DOHH2 (cell line): ENCODE results near the gene ZNF24.

Experiments used
- H3F3A ChIP-seq: fragments of 200-600 bp; sonication (generic), shearing (Covaris generic); 2 replicates; pipeline ENCODE4 v1.6.0; 2016; ENCODE audit warnings: antibody characterized with exemption, mild to moderate bottlenecking; ENCODE audit not compliant: control insufficient read depth, insufficient read depth
- H3K27ac ChIP-seq: fragments of 200-600 bp; sonication (generic); 2 replicates; pipeline ENCODE4 v1.5.1; 2014; ENCODE audit warnings: low read depth, mild to moderate bottlenecking, low read length, moderate library complexity
- H3K27me3 ChIP-seq: fragments of 200-600 bp; sonication (generic); 2 replicates; pipeline ENCODE4 v1.6.1; 2014; ENCODE audit warnings: mild to moderate bottlenecking, low read length, mixed read lengths; ENCODE audit not compliant: control insufficient read depth
- H3K36me3 ChIP-seq: fragments of 200-600 bp; sonication (generic); 2 replicates; pipeline ENCODE4 v1.6.1; 2014; ENCODE audit warnings: mild to moderate bottlenecking, low read length, moderate library complexity, mixed read lengths; ENCODE audit not compliant: control insufficient read depth
- H3K4me1 ChIP-seq: fragments of 200-600 bp; sonication (generic); 2 replicates; pipeline ENCODE4 v1.6.1; 2014; ENCODE audit warnings: mild to moderate bottlenecking, low read length, mixed read lengths; ENCODE audit not compliant: control insufficient read depth
- H3K4me2 ChIP-seq: fragments of 200-600 bp; sonication (generic); 2 replicates; pipeline ENCODE4 v1.6.0; 2014; ENCODE audit warnings: mild to moderate bottlenecking, low read length, moderate library complexity
- H3K4me3 ChIP-seq: fragments of 200-600 bp; sonication (generic); 2 replicates; pipeline ENCODE4 v1.5.1; 2014; ENCODE audit warnings: mild to moderate bottlenecking, low read length, mixed read lengths
- H3K79me2 ChIP-seq: fragments of 200-600 bp; sonication (generic); 2 replicates; pipeline ENCODE4 v1.6.1; 2014; ENCODE audit warnings: mild to moderate bottlenecking, low read length, mixed read lengths; ENCODE audit not compliant: control insufficient read depth
- H3K9me2 ChIP-seq: fragments of 200-600 bp; sonication (generic); replicated peaks from 2 replicates; pipeline ENCODE4 v1.6.1; 2014; ENCODE audit warnings: mild to moderate bottlenecking, low read length, mixed read lengths; ENCODE audit not compliant: control insufficient read depth
- H3K9me3 ChIP-seq: fragments of 200-600 bp; sonication (generic); 2 replicates; pipeline ENCODE4 v1.6.1; 2014; ENCODE audit warnings: antibody characterized with exemption, low read length, mixed read lengths; ENCODE audit not compliant: control insufficient read depth, insufficient read depth
- H4K20me1 ChIP-seq: fragments of 200-600 bp; sonication (generic); 2 replicates; pipeline ENCODE4 v1.6.0; 2014; ENCODE audit warnings: low read depth, mild to moderate bottlenecking, antibody characterized with exemption, low read length, moderate library complexity; ENCODE audit not compliant: control insufficient read depth, insufficient read depth
- EZH2phosphoT487 ChIP-seq: fragments of 200-600 bp; sonication (generic); IDR thresholded peaks from 2 replicates; pipeline ENCODE4 v1.6.1; 2017; ENCODE audit warnings: borderline replicate concordance, mild to moderate bottlenecking, antibody characterized with exemption, low read length, moderate library complexity, mixed read lengths
- TF ChIP-seq, protein P1 (sequence below): fragments of 200-600 bp; sonication (generic); IDR thresholded peaks from one replicate; pipeline ENCODE4 v1.5.1; 2014; ENCODE audit warnings: antibody characterized with exemption, mild to moderate bottlenecking, low read depth, low read length; ENCODE audit not compliant: poor library complexity, severe bottlenecking

ZNF24 gene

DNA sequence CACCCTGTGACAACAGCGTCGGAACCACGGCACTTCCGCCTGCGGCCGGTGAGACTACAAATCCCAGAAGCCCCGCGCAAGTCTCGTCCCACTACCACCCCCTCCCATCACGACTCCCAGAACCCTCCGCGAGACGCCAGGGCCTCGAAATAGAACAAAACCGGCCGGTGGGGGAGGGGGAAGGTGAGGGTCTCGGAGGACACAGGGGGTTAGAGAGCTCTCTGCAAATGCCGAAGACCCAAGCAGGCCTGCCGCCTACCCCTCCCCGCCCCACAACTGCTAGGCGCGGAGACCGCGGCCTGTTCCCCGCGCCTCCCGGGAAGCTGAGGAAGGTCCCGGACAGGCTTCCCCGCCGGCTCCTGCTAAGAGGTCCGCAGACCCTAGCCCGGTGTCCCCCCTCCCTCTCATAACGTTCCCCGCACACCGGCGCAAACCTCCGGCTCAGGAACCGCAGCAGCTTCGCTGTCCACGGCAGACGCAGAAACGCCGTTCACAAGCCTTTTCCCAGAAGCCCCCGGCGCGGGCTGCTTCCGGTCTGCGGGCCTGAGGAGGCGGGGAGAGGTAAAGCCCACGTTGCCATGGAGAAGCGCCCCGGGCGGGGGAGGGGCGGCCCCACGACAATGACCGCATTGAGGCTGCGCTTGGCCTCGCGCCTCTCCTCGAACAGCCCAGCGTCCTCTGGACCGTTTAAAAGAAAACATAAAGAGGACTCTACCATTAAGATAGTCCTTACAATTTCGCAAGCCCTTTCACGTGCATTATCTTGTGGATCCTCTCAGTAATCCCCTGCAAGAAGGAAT is at the start of gene ZNF24:
Gene ZNF24, minus strand, starts transcription at position 485 of the 800 bp plus-strand sequence. CDS start 3,770 bp downstream, outside the sequence.
- Histone ChIP-seq H3K27me3 (no peaks in the 10 kb centered on the region), H3K4me1 (peaks cover 29% of the 10 kb centered on the region), H3K27ac (peak within 1 kb of the TSS; percentile 86), H3F3A (no peaks in the 10 kb centered on the region), H4K20me1 (peaks cover 25% of the 10 kb centered on the region), H3K9me3 (no peaks in the 10 kb centered on the region), H3K4me2 (peak within 1 kb of the TSS; percentile 83), H3K79me2 (peaks cover 58% of the 10 kb centered on the region), H3K4me3 (peak within 1 kb of the TSS; percentile 89), H3K36me3 (peaks cover 46% of the 10 kb centered on the region), H3K9me2 (no peaks in the 10 kb centered on the region)
- TF ChIP-seq, protein P1, sequence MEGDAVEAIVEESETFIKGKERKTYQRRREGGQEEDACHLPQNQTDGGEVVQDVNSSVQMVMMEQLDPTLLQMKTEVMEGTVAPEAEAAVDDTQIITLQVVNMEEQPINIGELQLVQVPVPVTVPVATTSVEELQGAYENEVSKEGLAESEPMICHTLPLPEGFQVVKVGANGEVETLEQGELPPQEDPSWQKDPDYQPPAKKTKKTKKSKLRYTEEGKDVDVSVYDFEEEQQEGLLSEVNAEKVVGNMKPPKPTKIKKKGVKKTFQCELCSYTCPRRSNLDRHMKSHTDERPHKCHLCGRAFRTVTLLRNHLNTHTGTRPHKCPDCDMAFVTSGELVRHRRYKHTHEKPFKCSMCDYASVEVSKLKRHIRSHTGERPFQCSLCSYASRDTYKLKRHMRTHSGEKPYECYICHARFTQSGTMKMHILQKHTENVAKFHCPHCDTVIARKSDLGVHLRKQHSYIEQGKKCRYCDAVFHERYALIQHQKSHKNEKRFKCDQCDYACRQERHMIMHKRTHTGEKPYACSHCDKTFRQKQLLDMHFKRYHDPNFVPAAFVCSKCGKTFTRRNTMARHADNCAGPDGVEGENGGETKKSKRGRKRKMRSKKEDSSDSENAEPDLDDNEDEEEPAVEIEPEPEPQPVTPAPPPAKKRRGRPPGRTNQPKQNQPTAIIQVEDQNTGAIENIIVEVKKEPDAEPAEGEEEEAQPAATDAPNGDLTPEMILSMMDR: no peak
- TF ChIP-seq EZH2phosphoT487: no peak

DNA sequence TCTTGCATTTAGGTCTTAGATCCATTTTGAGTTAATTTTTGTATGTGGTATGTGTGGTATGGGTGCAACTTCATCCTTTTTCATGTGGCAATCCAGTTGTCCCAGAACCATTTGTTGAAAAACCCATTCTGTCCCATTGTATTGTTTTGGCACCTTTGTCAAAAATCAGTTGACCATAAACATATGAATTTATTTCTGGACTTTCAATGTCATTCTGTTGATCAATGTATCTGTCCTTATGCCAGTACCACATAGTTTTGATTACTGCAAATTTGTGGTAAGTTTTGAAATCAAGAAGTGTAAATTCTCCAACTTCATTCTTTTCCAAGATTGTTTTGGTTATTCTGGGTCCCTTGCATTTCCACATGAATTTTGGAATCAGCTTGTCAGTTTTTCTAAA is 49.5 kb upstream of the ZNF24 start:
- H3K27me3 ChIP-seq: no peaks in the 10 kb centered on the region
- H3K4me1 ChIP-seq: peaks cover 4% of the 10 kb centered on the region; the same call in 1 of the 2 replicates
- H3K4me3 ChIP-seq: no peak overlapping the region
- H3F3A ChIP-seq: no peaks in the 10 kb centered on the region
- no peaks in the 10 kb centered on the region for H3K36me3 ChIP-seq
- H3K9me3 ChIP-seq: peaks cover 7% of the 10 kb centered on the region; the same call in 1 of the 2 replicates
- no peaks in the 10 kb centered on the region for H4K20me1 ChIP-seq
- TF ChIP-seq, protein P1: no peak
- TF ChIP-seq EZH2phosphoT487: no peak
- no peaks in the 10 kb centered on the region for H3K9me2 ChIP-seq
- H3K79me2 ChIP-seq: no peaks in the 10 kb centered on the region
- no peak overlapping the region for H3K27ac ChIP-seq
- H3K4me2 ChIP-seq: no peak overlapping the region

DNA sequence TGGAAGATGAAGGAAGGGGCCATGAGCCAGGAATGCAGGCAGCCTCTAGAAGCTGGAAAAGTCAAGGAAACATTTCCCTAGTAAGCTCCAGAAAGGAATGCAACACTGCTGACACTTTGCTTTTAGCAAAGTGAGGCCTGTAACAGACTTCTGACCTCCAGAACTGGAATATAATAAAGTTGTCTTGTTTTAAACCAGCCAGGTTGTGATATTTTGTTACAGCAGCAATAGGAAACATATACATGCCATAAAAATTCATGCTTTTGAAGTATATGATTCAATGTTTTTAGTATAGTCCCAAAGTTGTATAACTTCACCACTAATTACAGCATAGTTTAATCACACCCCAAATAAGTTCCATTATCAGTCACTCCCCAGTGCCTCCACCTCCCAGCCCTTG is 48.2 kb upstream of the ZNF24 start:
- H3F3A ChIP-seq: no peaks in the 10 kb centered on the region
- no peak for TF ChIP-seq EZH2phosphoT487
- TF ChIP-seq, protein P1: no peak
- H3K27ac ChIP-seq: no peak overlapping the region
- H3K4me1 ChIP-seq: peaks cover 4% of the 10 kb centered on the region; the same call in 1 of the 2 replicates
- H3K9me3 ChIP-seq: peaks cover 7% of the 10 kb centered on the region; the same call in 1 of the 2 replicates
- no peaks in the 10 kb centered on the region for H3K79me2 ChIP-seq
- no peaks in the 10 kb centered on the region for H4K20me1 ChIP-seq
- H3K4me2 ChIP-seq: no peak overlapping the region
- no peak overlapping the region for H3K4me3 ChIP-seq
- no peaks in the 10 kb centered on the region for H3K27me3 ChIP-seq
- no peaks in the 10 kb centered on the region for H3K9me2 ChIP-seq
- H3K36me3 ChIP-seq: no peaks in the 10 kb centered on the region
